Kidney capillary endothelial cell (primary cell): Measurements from ENCODE around the gene RBP3.

Source experiments
- DNase-seq: peaks from one replicate; pipeline ENCODE4 v3.0.0-alpha.2; 2018; ENCODE audit warnings: low spot score

The RBP3 gene

DNA sequence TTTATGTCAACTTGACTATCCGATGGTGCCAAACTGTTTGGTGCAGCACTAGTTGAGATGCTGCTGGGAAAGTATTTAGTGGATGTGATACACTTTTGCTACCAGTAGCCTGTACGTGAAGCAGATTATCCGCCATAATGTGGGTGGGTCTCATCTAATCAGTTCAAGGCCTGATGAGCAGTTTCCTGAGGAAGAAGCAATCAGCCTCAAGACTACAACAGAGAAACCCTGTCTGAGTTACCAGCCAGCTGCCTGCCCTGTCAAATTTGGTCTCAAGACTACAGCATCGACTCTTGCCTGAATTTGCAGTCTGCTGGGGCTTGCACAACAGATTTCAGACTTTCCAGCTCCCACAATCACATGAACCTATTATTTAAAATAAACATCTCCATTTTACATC is 10.9 kb upstream of the RBP3 start:
- no peak for DNase-seq

DNA sequence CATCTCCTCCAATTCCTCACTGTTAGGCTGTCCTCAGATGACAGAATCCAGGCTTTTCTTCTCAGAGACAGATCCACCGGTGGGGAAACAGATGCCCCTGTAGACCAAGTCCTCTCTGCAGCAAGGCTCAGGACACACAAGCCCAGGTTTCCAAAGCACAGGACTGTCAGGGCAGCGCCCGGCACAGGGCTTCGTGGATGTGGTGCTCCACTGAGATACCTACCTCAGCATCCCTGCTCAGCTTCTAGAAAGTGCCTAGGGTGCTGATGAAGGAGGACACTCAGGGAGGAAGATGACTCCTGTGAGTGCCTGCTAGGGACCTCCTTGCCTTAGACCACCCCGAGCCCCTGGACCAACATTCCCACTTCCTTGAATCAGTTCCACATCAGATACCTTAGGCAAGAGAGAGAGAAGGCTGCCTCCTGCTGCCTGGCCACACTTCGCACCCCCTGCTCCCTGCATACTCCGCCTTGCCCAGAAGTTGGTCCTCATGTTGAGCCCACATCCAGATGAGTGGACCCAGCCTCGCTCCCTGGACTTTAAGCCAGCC is 8.9 kb upstream of the RBP3 start:
- DNase-seq, result no peak

DNA sequence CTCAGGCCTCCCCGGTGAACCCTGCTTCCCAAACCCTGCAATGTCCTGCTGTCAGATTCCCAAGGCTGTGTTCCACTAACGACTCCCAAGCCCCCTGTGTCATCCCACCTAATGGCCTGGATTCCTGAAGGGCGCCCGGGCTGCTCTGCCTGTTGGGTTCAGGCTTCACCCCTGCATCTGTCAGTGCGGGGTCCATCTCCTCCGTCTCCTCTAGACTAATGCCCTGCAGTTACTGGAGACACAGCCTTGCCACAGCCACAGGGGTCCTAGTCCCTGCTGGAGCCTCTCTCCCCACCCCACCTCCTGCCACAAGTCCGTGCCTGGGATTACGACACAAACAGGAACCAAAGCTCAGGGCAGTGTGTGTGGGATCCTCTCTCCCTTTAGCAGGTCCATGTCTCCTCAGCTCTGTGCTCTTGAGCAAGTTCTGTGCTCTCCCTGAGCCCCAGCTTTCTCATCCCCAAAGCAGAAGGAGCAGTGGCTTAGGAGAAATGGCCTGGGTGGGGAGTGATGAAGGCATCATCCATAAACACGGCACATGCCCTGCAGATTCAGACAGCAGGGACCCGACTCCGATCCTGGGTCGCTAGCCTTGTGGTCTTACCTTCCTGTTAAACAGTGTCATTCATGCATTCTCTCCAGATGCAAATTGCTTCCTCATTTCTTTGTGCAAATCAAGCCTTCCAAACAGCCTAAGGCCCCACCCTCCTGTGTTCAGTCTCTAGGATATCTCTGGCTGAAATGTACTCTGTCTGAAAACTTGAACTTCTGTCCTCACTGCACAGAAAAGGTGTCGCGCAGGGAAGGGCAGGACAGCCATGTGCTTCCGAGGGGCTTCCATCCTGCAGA is 8.2 kb upstream of the RBP3 start:
- no peak for DNase-seq

DNA sequence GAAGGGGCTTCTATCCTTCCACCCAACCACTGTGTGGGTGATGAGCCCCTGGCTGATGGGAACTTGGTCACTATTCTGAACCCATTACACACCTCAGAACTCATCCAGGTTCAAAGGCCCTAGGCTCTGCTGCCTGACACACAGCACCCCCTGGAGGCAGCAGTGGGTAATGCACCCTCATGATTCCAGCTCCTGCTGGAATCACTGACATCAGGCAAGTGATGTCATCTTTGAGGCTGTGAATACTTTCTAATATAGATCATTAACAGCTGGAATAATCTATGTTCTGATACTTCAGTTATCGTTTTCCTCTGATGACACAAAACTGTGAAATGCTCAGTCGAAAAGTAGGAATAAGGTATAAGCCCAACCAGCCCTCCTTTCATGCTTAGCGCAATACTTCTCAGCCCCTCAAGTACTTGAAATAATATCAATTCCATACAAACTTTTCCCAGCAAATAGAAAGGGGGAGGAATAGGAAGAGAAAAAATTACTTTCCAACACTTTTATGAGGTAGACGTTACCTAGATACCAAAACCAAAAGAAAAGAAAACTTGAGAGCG is 7.5 kb upstream of the RBP3 start:
- peak; percentile 54 for DNase-seq

DNA sequence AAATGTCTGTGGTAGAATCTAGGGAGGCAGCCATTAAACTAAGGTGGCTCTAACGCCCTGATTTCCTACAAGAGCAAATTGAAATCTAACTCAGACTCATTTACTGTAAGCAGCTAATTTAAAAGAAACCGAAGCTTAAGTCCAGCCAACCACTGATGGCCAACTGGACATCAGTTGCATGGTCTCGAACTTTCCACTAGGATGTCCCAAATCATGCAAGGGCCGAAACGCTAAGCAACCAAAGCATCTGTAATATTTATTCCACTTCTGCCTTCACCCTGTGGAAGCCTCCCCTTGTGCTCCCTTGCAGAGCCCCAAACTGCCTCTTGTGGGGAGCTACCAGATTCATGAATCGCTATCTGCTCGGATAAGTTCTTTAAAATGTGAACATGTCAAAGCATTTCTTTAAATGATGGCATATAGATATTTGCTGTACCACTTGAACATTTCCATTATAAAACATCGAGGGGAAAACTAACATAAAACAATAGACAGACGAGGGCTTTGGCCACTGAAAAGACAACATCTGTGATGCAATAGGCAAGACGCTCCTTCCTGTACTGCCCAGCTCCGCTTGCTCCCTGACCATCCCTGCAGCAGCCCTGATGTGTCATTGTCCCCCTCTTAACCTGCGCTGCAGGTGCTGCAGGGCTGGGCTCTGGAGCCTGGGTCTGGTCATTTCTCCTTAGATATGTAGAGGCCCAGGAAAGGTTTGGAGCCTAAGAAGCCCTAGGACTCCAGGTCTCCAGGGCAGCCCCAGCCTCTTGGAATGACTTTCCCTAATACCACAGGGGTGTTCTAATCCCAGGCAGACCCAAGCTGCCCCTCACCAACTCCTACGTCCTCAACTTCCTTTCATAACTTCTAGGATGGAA is 2.9 kb upstream of the RBP3 start:
- no peak for DNase-seq

DNA sequence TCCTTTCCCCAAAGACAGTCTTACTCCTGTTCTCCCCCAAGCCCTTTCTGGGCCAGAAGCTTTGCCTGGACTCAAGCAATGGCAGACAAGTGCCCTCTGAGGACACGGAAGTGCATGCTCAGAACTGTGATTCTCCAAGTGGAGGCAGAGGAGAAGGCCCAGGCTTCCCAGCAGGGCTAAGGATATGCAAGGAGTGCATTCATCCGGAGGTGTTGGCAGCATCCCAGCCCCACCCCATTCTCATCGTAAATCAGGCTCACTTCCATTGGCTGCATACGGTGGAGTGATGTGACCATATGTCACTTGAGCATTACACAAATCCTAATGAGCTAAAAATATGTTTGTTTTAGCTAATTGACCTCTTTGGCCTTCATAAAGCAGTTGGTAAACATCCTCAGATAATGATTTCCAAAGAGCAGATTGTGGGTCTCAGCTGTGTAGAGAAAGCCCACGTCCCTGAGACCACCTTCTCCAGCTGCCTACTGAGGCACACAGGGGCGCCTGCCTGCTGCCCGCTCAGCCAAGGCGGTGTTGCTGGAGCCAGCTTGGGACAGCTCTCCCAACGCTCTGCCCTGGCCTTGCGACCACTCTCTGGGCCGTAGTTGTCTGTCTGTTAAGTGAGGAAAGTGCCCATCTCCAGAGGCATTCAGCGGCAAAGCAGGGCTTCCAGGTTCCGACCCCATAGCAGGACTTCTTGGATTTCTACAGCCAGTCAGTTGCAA is 1.4 kb upstream of the RBP3 start:
- DNase-seq, result no peak

DNA sequence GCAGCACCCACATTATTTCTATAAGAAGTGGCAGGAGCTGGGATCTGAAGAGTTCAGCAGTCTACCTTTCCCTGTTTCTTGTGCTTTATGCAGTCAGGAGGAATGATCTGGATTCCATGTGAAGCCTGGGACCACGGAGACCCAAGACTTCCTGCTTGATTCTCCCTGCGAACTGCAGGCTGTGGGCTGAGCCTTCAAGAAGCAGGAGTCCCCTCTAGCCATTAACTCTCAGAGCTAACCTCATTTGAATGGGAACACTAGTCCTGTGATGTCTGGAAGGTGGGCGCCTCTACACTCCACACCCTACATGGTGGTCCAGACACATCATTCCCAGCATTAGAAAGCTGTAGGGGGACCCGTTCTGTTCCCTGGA is 874 bp upstream of the RBP3 start:
- no peak for DNase-seq

DNA sequence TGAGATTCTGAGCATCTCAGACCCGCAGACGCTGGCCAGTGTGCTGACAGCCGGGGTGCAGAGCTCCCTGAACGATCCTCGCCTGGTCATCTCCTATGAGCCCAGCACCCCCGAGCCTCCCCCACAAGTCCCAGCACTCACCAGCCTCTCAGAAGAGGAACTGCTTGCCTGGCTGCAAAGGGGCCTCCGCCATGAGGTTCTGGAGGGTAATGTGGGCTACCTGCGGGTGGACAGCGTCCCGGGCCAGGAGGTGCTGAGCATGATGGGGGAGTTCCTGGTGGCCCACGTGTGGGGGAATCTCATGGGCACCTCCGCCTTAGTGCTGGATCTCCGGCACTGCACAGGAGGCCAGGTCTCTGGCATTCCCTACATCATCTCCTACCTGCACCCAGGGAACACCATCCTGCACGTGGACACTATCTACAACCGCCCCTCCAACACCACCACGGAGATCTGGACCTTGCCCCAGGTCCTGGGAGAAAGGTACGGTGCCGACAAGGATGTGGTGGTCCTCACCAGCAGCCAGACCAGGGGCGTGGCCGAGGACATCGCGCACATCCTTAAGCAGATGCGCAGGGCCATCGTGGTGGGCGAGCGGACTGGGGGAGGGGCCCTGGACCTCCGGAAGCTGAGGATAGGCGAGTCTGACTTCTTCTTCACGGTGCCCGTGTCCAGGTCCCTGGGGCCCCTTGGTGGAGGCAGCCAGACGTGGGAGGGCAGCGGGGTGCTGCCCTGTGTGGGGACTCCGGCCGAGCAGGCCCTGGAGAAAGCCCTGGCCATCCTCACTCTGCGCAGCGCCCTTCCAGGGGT is 703 bp downstream of the RBP3 start:
- no peak for DNase-seq

DNA sequence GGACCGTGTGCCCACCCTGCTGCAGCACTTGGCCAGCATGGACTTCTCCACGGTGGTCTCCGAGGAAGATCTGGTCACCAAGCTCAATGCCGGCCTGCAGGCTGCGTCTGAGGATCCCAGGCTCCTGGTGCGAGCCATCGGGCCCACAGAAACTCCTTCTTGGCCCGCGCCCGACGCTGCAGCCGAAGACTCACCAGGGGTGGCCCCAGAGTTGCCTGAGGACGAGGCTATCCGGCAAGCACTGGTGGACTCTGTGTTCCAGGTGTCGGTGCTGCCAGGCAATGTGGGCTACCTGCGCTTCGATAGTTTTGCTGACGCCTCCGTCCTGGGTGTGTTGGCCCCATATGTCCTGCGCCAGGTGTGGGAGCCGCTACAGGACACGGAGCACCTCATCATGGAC is 1.4 kb downstream of the RBP3 start:
- DNase-seq, result no peak

DNA sequence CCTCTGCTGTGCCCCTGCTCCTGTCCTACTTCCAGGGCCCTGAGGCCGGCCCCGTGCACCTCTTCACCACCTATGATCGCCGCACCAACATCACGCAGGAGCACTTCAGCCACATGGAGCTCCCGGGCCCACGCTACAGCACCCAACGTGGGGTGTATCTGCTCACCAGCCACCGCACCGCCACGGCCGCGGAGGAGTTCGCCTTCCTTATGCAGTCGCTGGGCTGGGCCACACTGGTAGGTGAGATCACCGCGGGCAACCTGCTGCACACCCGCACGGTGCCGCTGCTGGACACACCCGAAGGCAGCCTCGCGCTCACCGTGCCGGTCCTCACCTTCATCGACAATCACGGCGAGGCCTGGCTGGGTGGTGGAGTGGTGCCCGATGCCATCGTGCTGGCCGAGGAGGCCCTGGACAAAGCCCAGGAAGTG is 1.8 kb downstream of the RBP3 start:
- DNase-seq, result no peak

DNA sequence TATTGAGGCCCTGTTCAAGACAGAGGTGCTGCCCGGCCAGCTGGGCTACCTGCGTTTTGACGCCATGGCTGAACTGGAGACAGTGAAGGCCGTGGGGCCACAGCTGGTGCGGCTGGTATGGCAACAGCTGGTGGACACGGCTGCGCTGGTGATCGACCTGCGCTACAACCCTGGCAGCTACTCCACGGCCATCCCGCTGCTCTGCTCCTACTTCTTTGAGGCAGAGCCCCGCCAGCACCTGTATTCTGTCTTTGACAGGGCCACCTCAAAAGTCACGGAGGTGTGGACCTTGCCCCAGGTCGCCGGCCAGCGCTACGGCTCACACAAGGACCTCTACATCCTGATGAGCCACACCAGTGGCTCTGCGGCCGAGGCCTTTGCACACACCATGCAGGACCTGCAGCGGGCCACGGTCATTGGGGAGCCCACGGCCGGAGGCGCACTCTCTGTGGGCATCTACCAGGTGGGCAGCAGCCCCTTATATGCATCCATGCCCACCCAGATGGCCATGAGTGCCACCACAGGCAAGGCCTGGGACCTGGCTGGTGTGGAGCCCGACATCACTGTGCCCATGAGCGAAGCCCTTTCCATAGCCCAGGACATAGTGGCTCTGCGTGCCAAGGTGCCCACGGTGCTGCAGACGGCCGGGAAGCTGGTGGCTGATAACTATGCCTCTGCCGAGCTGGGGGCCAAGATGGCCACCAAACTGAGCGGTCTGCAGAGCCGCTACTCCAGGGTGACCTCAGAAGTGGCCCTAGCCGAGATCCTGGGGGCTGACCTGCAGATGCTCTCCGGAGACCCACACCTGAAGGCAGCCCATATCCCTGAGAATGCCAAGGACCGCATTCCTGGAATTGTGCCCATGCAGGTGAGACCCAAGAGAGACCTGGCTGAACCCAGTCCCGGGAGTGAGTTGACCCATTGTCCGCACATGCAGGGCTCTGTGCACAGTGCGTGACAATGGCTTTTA is 2.8 kb downstream of the RBP3 start:
- DNase-seq, result no peak

DNA sequence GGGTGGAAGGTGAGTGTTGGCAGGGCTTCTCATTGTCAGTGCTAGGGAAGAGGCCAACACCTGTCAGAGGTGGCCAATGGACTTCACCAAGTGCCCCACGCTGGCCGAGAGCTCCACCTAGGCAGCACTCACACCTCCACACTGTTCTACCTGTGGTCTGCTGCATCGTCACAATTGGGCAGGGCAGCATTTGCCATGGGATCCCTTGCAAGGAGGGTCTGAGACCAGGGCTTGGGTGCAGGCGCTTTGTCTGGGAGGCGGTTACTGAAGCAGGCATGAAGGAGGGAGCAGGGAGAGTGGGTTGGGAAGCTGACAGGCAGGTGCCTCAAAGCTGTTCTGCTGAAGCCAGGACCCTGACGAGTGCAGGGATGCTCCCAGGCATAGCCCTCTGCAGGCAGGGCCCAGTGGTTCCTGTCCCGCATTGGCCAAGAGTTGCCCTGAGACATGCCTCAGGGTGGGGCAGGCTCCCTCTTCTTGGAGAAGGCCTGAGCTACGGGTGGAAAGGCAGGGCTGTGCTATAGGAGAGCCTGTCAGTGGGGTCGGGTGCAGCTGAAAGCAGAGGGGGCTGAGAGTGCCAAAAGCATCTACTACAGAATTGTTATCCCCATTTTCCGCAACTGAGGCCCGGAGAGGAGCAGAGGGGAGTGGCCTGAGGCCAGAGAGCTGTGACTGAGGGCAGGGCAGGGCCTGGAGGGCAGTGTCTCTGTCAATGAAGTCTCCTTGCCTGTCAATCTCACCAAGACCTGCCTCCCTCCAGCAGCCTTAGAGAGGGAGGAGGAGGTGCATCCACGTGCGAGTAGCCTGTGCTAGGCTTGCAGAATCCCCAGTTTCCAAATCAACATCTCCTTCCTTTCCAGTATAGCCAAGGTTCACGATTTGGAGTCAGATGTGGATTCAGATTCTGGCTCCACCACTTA is 4.0 kb downstream of the RBP3 start:
- no peak for DNase-seq

DNA sequence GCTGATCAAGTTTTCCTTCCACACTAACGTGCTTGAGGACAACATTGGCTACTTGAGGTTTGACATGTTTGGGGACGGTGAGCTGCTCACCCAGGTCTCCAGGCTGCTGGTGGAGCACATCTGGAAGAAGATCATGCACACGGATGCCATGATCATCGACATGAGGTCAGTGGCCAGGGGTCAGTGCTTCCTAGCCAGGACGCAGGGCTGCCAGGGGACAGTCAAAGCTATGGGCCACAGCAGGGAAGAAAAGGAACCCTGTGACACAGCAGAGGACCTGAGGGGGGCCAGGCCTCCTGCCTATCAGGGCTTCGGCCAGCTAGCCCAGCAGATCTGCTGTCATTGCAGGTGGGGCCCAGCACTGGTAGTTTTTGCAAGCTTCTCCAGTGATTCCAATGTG is 5.2 kb downstream of the RBP3 start:
- DNase-seq, result no peak

DNA sequence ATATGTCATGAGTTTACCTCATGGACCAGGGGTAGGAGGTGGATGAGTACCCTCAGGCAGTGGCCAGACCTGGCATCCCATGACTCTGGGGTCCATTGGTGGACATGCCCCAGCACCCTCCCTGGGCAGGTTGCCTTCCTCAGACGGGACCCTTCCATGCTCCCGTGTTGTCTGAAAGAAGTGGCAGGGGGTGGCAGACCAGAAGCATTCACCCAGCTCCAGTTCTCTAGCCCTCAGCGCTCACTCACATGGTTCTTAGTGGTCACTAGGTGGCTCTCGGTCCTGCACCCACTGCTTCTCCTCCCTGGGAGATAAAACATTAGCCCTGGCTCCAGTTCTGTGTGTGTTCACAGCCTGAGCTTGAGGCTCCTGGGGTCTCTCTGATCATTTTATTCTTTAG is 6.0 kb downstream of the RBP3 start:
- no peak for DNase-seq

DNA sequence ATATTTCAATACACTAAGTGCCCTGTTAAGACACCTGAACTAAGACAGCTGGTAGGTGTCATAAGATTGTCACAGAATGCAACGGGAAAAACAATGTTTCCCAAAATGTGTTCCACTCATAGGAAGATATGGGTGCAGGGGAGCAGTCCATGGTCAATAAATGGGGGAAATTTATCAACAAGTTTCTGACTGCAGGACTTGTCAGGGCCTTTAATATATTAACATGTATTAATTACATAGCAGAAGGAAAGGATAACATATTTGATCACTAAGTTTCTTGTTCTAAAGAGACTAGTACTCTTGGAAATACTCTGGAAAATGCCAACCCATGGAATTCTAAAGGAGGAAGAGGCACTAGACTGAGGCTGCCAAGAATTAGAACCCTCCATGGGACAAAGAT is 6.7 kb downstream of the RBP3 start:
- DNase-seq, result no peak

DNA sequence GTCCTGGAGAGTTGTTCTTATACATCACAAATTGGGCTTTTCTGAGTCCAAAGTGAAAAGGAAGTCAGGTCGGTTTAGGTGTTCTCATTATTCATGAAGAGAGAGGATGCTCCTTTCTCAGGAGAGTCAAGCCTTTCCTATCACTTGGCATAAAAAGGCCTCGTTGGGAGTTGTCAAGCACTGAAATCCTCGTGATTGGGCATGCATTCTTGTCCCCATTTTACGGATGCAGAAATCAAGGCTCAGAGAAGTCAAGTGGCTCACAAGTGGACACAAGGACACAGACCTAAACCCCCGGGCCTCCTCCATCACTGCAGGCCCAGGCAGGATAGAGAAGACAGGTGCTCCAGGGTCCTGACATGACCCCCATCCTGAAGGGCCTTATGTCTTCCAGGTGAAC is 8.5 kb downstream of the RBP3 start:
- no peak for DNase-seq

DNA sequence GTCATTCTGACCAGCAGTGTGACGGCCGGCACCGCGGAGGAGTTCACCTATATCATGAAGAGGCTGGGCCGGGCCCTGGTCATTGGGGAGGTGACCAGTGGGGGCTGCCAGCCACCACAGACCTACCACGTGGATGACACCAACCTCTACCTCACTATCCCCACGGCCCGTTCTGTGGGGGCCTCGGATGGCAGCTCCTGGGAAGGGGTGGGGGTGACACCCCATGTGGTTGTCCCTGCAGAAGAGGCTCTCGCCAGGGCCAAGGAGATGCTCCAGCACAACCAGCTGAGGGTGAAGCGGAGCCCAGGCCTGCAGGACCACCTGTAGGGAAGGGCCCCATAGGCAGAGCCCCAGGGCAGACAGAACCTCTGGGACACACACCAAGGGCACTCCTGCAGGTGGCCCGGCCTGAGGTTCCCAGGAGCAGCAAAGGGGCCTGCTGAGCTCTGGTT is 9.0 kb downstream of the RBP3 start:
- no peak for DNase-seq

DNA sequence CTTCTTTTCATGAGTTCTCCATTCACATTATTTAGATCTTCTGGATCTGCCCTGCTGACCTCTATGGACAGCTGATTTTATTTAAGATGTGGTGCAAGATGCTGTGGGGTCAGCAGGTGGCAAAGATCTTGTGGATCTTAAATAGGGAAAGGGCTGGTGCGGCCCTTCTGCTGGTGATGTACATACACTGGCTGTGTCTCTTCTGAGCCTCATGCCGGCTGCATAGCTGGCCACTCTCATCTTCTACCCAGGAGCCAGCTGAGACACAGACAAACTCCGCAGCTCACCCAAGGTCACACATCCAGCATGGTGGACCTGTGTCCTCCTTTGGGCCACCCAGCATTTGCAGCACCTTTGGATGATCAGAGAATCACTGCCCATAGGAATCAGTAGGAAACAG is 9.7 kb downstream of the RBP3 start:
- no peak for DNase-seq

DNA sequence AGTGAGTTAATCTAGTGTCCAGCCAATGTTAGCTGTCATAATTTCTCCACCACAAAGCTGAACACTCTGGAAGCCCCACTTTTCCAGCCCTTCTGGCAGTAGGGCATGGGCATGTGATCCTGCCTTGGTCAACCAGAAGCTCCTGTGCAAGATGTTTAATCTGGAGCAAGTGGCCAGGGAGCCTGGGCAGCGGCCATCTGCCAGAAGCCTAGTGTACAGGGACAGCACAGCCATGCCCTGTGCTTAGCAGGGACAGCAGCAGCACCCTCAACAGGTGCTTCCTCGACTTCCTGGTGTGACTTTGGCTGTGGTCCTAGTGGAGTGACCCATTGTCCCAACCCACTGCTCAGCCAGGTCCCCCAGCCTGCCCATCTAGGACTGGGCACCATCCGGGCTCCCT is 10.3 kb downstream of the RBP3 start:
- no peak for DNase-seq
